Astrocyte (in vitro differentiated cells and primary cell): ENCODE data around the gene SLC38A8.

Source experiments
- CTCF ChIP-seq: IDR thresholded peaks from 2 replicates; pipeline ENCODE4 v1.5.1; 2011; ENCODE audit warnings: low read depth, mild to moderate bottlenecking, inconsistent platforms, low read length, moderate library complexity; ENCODE audit not compliant: insufficient read depth
- EZH2 ChIP-seq: IDR thresholded peaks from 2 replicates; pipeline ENCODE4 v1.6.1; 2012; ENCODE audit warnings: mild to moderate bottlenecking, low read length, inconsistent platforms; ENCODE audit not compliant: insufficient read depth

DNA sequence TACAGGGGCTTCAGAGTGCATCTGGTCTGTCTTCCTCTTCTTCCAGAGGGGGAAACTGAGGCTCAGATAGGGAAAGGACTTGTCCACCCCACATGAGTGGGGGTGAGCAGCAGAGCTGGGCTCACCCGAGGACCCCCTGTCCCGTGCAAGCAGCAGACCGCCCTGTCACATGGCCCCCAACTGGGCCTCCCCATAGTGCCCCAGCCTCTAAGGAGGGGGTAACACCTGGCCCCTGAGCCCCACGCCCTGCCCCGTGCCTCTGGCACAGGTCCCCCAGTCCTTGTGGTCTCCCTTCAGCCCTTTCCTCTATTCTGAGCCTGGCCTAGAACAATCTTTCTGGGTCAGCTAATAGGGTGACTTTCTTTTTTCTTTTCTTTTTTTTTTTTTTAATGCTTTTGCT is 81.0 kb downstream of the SLC38A8 start:
- TF ChIP-seq CTCF = no peak
- TF ChIP-seq EZH2 = no peak
